CD14-positive monocyte (primary cell): Measurements from ENCODE around the gene HMOX1. TPM values are rescaled to one million over a fixed set of nuclear protein-coding genes. Genes with fewer than 3 reads are reported as not detected.
A peak's percentile ranks its signal among the peaks of the same experiment; 100 is the strongest.
"Not testable (repeated sequence)": the region's sequence is repeated elsewhere in the genome, so short reads cannot be mapped to it uniquely, and the experiment has no call there.

Experiments
- DNase-seq, 3 donors: peaks; one replicate each; pipeline ENCODE4 v3.0.0-alpha.2; 2011 to 2022
- H2AFZ ChIP-seq: 2 replicates; pipeline ENCODE4 v1.6.0; 2012; ENCODE audit warnings: mild to moderate bottlenecking, low read depth, low read length, inconsistent platforms; ENCODE audit not compliant: insufficient read depth, poor library complexity, severe bottlenecking
- H3K27ac ChIP-seq, 2 donors: 1 replicate in 1 of 2; 2 replicates in 1 of 2; pipeline ENCODE4 v1.5.1; 2012 to 2013; ENCODE audit warnings: low read length in 2 of 2, control low read depth in 1 of 2, inconsistent platforms in 1 of 2, low read depth in 1 of 2, mild to moderate bottlenecking in 1 of 2
- H3K27me3 ChIP-seq, 2 donors: one replicate each; pipeline versions ENCODE4 v1.6.0 to v1.6.1; 2011 to 2013; ENCODE audit warnings: low read length in 2 of 2; ENCODE audit not compliant: control insufficient read depth in 2 of 2, insufficient read depth in 2 of 2
- H3K36me3 ChIP-seq, 2 donors: replicated peaks in 1 of 2; 1 replicate in 1 of 2; 2 replicates in 1 of 2; pipeline versions ENCODE4 v1.5.1 to v1.6.1; 2012 to 2013; ENCODE audit warnings: low read length in 2 of 2, control low read depth in 1 of 2, inconsistent platforms in 1 of 2, mild to moderate bottlenecking in 1 of 2; ENCODE audit not compliant: insufficient read depth in 2 of 2, control insufficient read depth in 1 of 2
- H3K4me1 ChIP-seq, 2 donors: 1 replicate in 1 of 2; 2 replicates in 1 of 2; pipeline versions ENCODE4 v1.5.1 to v1.6.1; 2012 to 2013; ENCODE audit warnings: low read length in 2 of 2, control low read depth in 1 of 2, inconsistent platforms in 1 of 2, mild to moderate bottlenecking in 1 of 2, moderate library complexity in 1 of 2; ENCODE audit not compliant: insufficient read depth in 2 of 2, control insufficient read depth in 1 of 2
- H3K4me2 ChIP-seq: replicated peaks from 2 replicates; pipeline ENCODE3; 2012; ENCODE audit warnings: low read length, moderate library complexity, mild to moderate bottlenecking; ENCODE audit not compliant: poor library complexity, severe bottlenecking; ENCODE audit errors: extremely low read depth
- H3K4me3 ChIP-seq, 3 experiments: fragments of 200-600 bp in 1 of 3; sonication (generic) in 1 of 3; replicated peaks in 1 of 3; 1 replicate in 2 of 3; 2 replicates in 1 of 3; pipeline ENCODE4 v1.5.1; 2011 to 2013; ENCODE audit warnings: low read length in 3 of 3, mild to moderate bottlenecking in 3 of 3, control low read depth in 2 of 3, low read depth in 2 of 3, inconsistent platforms in 1 of 3, moderate library complexity in 1 of 3
- H3K79me2 ChIP-seq: 2 replicates; pipeline ENCODE4 v1.6.0; 2012; ENCODE audit warnings: mild to moderate bottlenecking, control low read depth, inconsistent platforms, low read length, moderate library complexity; ENCODE audit not compliant: insufficient read depth
- H3K9ac ChIP-seq: 2 replicates; pipeline ENCODE4 v1.6.0; 2017; ENCODE audit warnings: low read length, mild to moderate bottlenecking; ENCODE audit not compliant: insufficient read depth, poor library complexity, severe bottlenecking
- H3K9me3 ChIP-seq, 2 donors: replicated peaks in 1 of 2; 1 replicate in 1 of 2; 2 replicates in 1 of 2; pipeline versions ENCODE4 v1.5.1 to v1.6.1; 2012 to 2013; ENCODE audit warnings: low read length in 2 of 2, control low read depth in 1 of 2; ENCODE audit not compliant: control insufficient read depth in 1 of 2, insufficient read depth in 1 of 2
- H4K20me1 ChIP-seq: 2 replicates; pipeline ENCODE4 v1.6.0; 2012; ENCODE audit warnings: mild to moderate bottlenecking, low read length, control low read depth, moderate library complexity; ENCODE audit not compliant: insufficient read depth
- H3K27ac Mint-ChIP-seq, 7 donors: one replicate each; pipeline ENCODE4 v1.8.0; 2020; ENCODE audit warnings: mild to moderate bottlenecking in 7 of 7, mixed read lengths in 7 of 7, moderate library complexity in 6 of 7, inconsistent platforms in 2 of 7
- H3K27me3 Mint-ChIP-seq, 3 donors: one replicate each; pipeline ENCODE4 v1.8.0; 2021 to 2022; ENCODE audit warnings: low read depth in 3 of 3, mild to moderate bottlenecking in 3 of 3, mixed read lengths in 3 of 3, moderate library complexity in 3 of 3, inconsistent platforms in 1 of 3
- H3K36me3 Mint-ChIP-seq, 2 donors: one replicate each; pipeline ENCODE4 v1.8.0; 2020; ENCODE audit warnings: mixed read lengths in 2 of 2, inconsistent platforms in 1 of 2, mild to moderate bottlenecking in 1 of 2
- H3K4me1 Mint-ChIP-seq: one replicate; pipeline ENCODE4 v1.8.0; 2020; ENCODE audit warnings: mild to moderate bottlenecking, mixed read lengths
- H3K4me3 Mint-ChIP-seq, 2 donors: one replicate each; pipeline ENCODE4 v1.8.0; 2020; ENCODE audit warnings: mild to moderate bottlenecking in 2 of 2, mixed read lengths in 2 of 2, moderate library complexity in 1 of 2
- H3K9me3 Mint-ChIP-seq, 7 donors: one replicate each; pipeline ENCODE4 v1.8.0; 2020 to 2022; ENCODE audit warnings: mixed read lengths in 7 of 7, mild to moderate bottlenecking in 6 of 7, moderate library complexity in 6 of 7, inconsistent platforms in 2 of 7
- CTCF ChIP-seq: fragments of 200-600 bp; IDR thresholded peaks from one replicate; pipeline ENCODE4 v1.8.0; 2022; ENCODE audit warnings: antibody characterized with exemption, mild to moderate bottlenecking
- WGBS: methylation state at CpG from one replicate; pipeline ENCODE4 v1.1.5; 2013; ENCODE audit warnings: missing lambda C conversion rate; ENCODE audit not compliant: insufficient coverage; 5-methylcytosine and 5-hydroxymethylcytosine counted together
- intact Hi-C, 2 donors: fragments of 100-400 bp; cut with micrococcal nuclease; formaldehyde crosslinking; loops; one replicate each; pipeline versions ENCODE4 v1.15.0 to v1.15.1; 2023
- polyA plus RNA-seq, 3 donors: library from polyadenylated mRNA; depleted of rRNA in 1 of 3; unstranded in 2 of 3; stranded (reverse) in 1 of 3; fragments of 300-500 nt in 2 of 3; fragments of >200 nt in 1 of 3; fragmentation: Illumina TruSeq in 2 of 3; gene quantifications; 1 replicate in 2 of 3; 2 replicates in 1 of 3; pipeline ENCODE4 v1.2.3, GENCODE V29; 2012 to 2021

The HMOX1 gene
- polyA plus RNA-seq, 3 donors = 180 to 233 (median 193) TPM

DNA sequence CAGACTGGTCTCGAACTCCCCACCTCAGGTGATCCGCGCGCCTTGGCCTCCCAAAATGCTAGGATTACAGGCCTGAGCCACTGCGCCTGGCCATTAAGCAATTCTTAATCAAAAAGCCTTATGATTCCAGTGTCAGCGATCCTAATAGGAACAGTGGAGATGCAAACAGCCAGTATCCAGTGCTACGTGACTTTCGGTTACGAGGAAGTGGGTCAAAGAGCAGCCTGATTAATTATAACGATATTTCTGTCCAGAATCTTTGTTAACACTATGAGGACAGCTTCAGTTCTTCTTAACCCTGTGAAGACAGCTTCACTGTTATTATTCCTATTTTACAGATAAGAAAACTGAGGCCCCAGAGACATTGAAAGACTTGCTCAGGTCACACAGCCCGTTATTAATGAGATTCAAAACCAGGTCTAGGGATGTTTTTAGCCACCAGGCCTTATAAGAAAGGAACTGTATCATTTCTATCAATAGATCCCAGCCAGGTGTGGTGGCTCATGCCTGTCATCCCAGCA, 17.3 kb upstream of the HMOX1 start:
- H3K27ac Mint-ChIP-seq = peak overlapping the region; percentile 72 to 92 (median 82)
- H2AFZ ChIP-seq = no peak overlapping the region
- intact Hi-C loops = no loop called here
- no peak overlapping the region for H3K4me3 ChIP-seq
- no peak overlapping the region for H3K9ac ChIP-seq
- no peaks in the 10 kb centered on the region for H3K9me3 ChIP-seq
- WGBS = 83% methylated on average over 6 of the region's 11 CpGs
- peaks cover 0 to 3% (median 0%) of the 10 kb centered on the region in 7 donors for H3K9me3 Mint-ChIP-seq
- peak overlapping the region; percentile 51 to 66 for H3K27ac ChIP-seq
- DNase-seq = no peak
- H3K36me3 ChIP-seq = no peaks in the 10 kb centered on the region
- no peak overlapping the region for H3K4me2 ChIP-seq
- H4K20me1 ChIP-seq = no peaks in the 10 kb centered on the region
- H3K4me3 Mint-ChIP-seq = peak overlapping the region in 1 of 2 donors; percentile 39
- no peaks in the 10 kb centered on the region for H3K27me3 ChIP-seq
- peaks cover 4 to 10% (median 6%) of the 10 kb centered on the region in 3 donors for H3K27me3 Mint-ChIP-seq
- H3K4me1 ChIP-seq = peaks cover 45 to 53% of the 10 kb centered on the region in 2 donors
- H3K4me1 Mint-ChIP-seq = peaks cover 44% of the 10 kb centered on the region
- H3K36me3 Mint-ChIP-seq = no peaks in the 10 kb centered on the region
- no peak for TF ChIP-seq CTCF
- H3K79me2 ChIP-seq = no peaks in the 10 kb centered on the region

DNA sequence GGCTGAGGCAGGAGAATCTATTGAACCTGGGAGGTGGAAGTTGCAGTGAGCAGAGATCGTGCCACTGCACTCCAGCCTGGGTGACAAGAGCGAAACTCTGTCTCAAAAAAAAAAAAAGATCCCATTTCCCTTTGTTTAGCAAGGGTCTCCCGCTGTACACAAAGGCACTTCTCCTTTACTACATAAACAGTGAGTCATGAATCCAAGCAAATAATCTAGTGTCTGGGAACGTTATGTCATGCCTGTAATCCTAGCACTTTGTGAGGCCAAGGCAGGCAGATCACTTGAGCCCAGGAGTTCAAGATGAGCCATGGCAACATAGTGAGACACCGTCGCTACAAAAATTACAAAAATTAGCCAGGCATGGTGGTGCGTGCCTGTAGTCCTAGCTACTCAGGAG, 16.7 kb upstream of the HMOX1 start:
- peak overlapping the region in 1 of 2 donors; percentile 39 for H3K4me3 Mint-ChIP-seq
- H3K9me3 ChIP-seq, H3K36me3 ChIP-seq, H3K4me2 ChIP-seq, H4K20me1 ChIP-seq, H3K4me3 ChIP-seq, H3K9ac ChIP-seq, H2AFZ ChIP-seq, intact Hi-C loops, H3K79me2 ChIP-seq, H3K9me3 Mint-ChIP-seq, H3K36me3 Mint-ChIP-seq, H3K27me3 ChIP-seq: not testable (repeated sequence)
- H3K27ac Mint-ChIP-seq = peak overlapping the region; percentile 72 to 92 (median 84)
- H3K4me1 Mint-ChIP-seq = peaks cover 44% of the 10 kb centered on the region
- DNase-seq = peak; percentile 83 to 91 (median 91)
- H3K4me1 ChIP-seq = peaks cover 45 to 53% of the 10 kb centered on the region in 2 donors
- H3K27me3 Mint-ChIP-seq = peaks cover 4 to 10% (median 6%) of the 10 kb centered on the region in 3 donors
- H3K27ac ChIP-seq = peak overlapping the region; percentile 51 to 66
- WGBS = 8% methylated on average over 2 of the region's 7 CpGs
